ENCODE data around the gene AUP1. TPM values are rescaled to one million over a fixed set of nuclear protein-coding genes. Genes with fewer than 3 reads are reported as not detected.

AUP1 gene
- total RNA-seq, 4 donors from 2014 or later = 164 to 264 (median 189) TPM

- H3K27ac ChIP-seq = peak within 1 kb of the TSS; percentile 83 to 91 (median 86)
- DNase-seq = peak; percentile 93
- H3K9me3 ChIP-seq = no peaks in the 10 kb centered on the region
- H3K4me3 ChIP-seq = peak within 1 kb of the TSS; percentile 44 to 92 (median 68)
- H3K4me1 ChIP-seq = peaks cover 11 to 39% (median 27%) of the 10 kb centered on the region in 4 donors
- no peaks in the 10 kb centered on the region for H3K27me3 ChIP-seq
- in situ Hi-C loops (cut with MboI; ENCODE audit: low pct_ligation_motif_present in 1 of 4, low pct_unique_long_range_greater_than_20kb in 1 of 4, low sequenced_read_pairs in 3 of 4) (no loop called here), intact Hi-C loops (cut with DNase I; ENCODE audit: low total_unique reads) (no loop called here)
- TF ChIP-seq POLR2A (IDR thresholded peaks at IDR 0.05) (peak; percentile 49), POLR2AphosphoS5 (IDR thresholded peaks at IDR 0.05) (peak; percentile 38 to 64 (median 57)), CTCF (IDR thresholded peaks at IDR 0.05) (peak in 1 of 5 experiments; percentile 28), EP300 (IDR thresholded peaks at IDR 0.05; ENCODE audit: low read depth) (no peak)
- H3K36me3 ChIP-seq = no peaks in the 10 kb centered on the region
- WGBS, 2 donors (ENCODE audit: low coverage in 1 of 2) = 1 to 7% methylated on average over 7 to 50 of the region's 73 CpGs
Observed at GRCh38 chr2:74553892-74554819, 24.6 kb upstream of the AUP1 start, which contains the start of the genes DOK1 and LOXL3. TSS of gene DOK1 (plus strand) at chr2:74554720. CDS start at chr2:74554755, 35 bp downstream. TSS of gene LOXL3 (minus strand) at chr2:74553942. CDS start at chr2:74552634, 1,308 bp downstream.

DNA sequence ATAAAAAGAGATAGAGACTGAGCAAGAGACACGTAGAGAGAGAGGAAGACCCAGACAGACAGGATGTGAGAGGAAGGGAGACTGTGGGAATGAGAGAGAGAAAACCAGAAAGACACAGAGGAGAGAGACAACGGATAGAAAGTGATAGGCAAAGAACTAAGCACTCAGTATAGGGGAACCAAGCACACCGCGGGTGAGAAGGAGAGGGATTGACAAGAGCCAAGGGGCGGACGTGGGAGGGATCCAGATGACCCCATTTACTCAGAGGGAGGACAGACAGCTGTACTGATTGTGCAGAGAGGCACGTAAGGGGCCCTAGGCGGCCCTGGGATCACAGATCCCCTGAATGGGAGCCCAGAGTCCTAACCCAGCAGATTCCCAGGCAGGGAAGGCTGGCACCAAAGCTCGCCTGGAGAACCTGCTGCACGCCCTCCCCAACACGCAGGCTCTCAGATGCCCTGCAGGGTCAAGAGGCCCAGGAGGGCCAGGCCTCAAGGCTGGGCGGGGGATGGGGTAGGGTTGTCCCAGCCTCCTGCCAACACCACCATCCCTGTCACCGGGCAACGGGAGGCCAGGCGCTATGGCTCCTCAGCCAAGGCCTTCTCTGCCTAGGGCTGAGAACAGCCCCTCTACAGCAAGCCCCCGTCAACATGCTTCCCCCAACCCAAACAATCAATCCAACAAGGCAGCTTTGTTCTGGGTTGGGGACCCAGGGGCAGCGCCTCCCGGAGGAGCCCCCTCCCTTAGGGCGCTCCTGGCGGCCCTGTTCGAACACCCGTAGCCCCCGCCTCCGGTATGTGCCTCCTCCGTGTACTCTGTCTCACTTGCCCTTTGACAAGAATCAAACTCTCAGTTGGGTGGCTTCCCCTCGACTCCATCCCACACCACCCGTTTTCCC is 23.7 kb upstream of the AUP1 start:
- Histone ChIP-seq H3K4me1 (peaks cover 12 to 41% (median 27%) of the 10 kb centered on the region in 4 donors), H3K27me3 (no peaks in the 10 kb centered on the region), H3K36me3 (no peaks in the 10 kb centered on the region), H3K4me3 (peak overlapping the region in 3 of 4 donors; percentile 61 to 92 (median 75)), H3K9me3 (no peaks in the 10 kb centered on the region), H3K27ac (peak overlapping the region; percentile 83 to 91 (median 86))
- WGBS, 2 donors (ENCODE audit: low coverage in 1 of 2) = 34 to 54% methylated on average over 4 to 22 of the region's 27 CpGs
- intact Hi-C loops (cut with DNase I; ENCODE audit: low total_unique reads) (no loop called here), in situ Hi-C loops (cut with MboI; ENCODE audit: low pct_ligation_motif_present in 1 of 4, low pct_unique_long_range_greater_than_20kb in 1 of 4, low sequenced_read_pairs in 3 of 4) (no loop called here)
- DNase-seq = no peak
- TF ChIP-seq POLR2A (IDR thresholded peaks at IDR 0.05) = no peak
- no peak for TF ChIP-seq EP300 (IDR thresholded peaks at IDR 0.05; ENCODE audit: low read depth)
- no peak for TF ChIP-seq POLR2AphosphoS5 (IDR thresholded peaks at IDR 0.05)

- TF ChIP-seq EP300 (IDR thresholded peaks at IDR 0.05; ENCODE audit: low read depth) (no peak), CTCF (IDR thresholded peaks at IDR 0.05) (no peak), POLR2A (IDR thresholded peaks at IDR 0.05) (no peak), POLR2AphosphoS5 (IDR thresholded peaks at IDR 0.05) (no peak)
- Histone ChIP-seq H3K27me3 (no peaks in the 10 kb centered on the region), H3K27ac (peak overlapping the region; percentile 83 to 91 (median 86)), H3K36me3 (no peaks in the 10 kb centered on the region), H3K4me1 (peaks cover 12 to 36% (median 22%) of the 10 kb centered on the region in 4 donors), H3K9me3 (no peaks in the 10 kb centered on the region), H3K4me3 (no peak overlapping the region)
- no peak for DNase-seq
- in situ Hi-C loops (cut with MboI; ENCODE audit: low pct_ligation_motif_present in 1 of 4, low pct_unique_long_range_greater_than_20kb in 1 of 4, low sequenced_read_pairs in 3 of 4) (no loop called here), intact Hi-C loops (cut with DNase I; ENCODE audit: low total_unique reads) (no loop called here)
- WGBS, 2 donors (ENCODE audit: low coverage in 1 of 2) = 64 to 67% methylated on average over 4 to 21 of the region's 21 CpGs
Observed at GRCh38 chr2:74551942-74552913, 22.7 kb upstream of the AUP1 start.

DNA sequence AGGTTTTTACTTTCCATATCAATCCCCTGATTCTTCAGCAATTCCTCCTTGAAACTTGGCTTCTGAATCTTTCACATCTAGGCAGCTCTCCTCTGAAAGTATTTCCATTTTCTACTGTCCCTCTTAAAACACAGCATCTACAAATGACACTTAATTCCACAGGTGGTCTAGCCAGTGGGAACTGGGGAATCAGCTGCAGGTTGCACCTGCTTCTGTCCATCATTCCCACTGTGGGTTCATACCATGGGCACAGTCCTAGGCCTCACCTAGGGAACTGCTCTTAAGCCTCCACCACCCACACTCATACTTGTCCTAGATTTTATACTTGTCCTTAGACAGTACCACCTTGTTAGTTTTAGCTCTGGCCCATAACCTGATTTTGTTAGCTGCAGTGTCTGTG is 22.0 kb upstream of the AUP1 start:
- DNase-seq = no peak
- no peaks in the 10 kb centered on the region for H3K36me3 ChIP-seq
- H3K4me3 ChIP-seq = no peak overlapping the region
- intact Hi-C loops (cut with DNase I; ENCODE audit: low total_unique reads) (no loop called here), in situ Hi-C loops (cut with MboI; ENCODE audit: low pct_ligation_motif_present in 1 of 4, low pct_unique_long_range_greater_than_20kb in 1 of 4, low sequenced_read_pairs in 3 of 4) (no loop called here)
- peaks cover 12 to 36% (median 22%) of the 10 kb centered on the region in 4 donors for H3K4me1 ChIP-seq
- no peaks in the 10 kb centered on the region for H3K27me3 ChIP-seq
- no peaks in the 10 kb centered on the region for H3K9me3 ChIP-seq
- TF ChIP-seq POLR2AphosphoS5 (IDR thresholded peaks at IDR 0.05) = no peak
- no peak for TF ChIP-seq EP300 (IDR thresholded peaks at IDR 0.05; ENCODE audit: low read depth)
- TF ChIP-seq POLR2A (IDR thresholded peaks at IDR 0.05) = no peak
- TF ChIP-seq CTCF (IDR thresholded peaks at IDR 0.05) = no peak
- H3K27ac ChIP-seq = no peak overlapping the region

Data from transverse colon (tissue), 4 donors.